ENCODE data around the gene ABHD2.

ABHD2 gene

DNA sequence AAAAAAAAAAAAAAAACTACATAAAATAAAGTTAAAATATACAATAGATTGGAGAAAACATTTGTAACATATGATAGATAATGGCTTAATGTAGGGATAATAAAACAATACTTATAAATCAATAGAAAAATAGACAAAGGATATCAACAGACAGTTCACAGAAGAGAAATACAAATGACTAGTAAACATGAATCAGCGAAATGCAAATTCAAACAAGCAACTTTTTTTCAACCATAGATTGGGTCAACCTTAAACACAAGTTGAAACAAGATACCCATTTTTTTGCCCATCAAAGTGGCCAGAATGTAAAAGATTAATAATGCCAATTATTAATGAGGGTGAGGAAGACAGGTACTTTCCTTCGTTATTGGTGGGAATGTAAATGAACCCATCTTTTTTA lies 59.9 kb downstream of the ABHD2 start:
- DNase-seq (ENCODE audit: low spot score): no peak
- TF ChIP-seq, protein P1, sequence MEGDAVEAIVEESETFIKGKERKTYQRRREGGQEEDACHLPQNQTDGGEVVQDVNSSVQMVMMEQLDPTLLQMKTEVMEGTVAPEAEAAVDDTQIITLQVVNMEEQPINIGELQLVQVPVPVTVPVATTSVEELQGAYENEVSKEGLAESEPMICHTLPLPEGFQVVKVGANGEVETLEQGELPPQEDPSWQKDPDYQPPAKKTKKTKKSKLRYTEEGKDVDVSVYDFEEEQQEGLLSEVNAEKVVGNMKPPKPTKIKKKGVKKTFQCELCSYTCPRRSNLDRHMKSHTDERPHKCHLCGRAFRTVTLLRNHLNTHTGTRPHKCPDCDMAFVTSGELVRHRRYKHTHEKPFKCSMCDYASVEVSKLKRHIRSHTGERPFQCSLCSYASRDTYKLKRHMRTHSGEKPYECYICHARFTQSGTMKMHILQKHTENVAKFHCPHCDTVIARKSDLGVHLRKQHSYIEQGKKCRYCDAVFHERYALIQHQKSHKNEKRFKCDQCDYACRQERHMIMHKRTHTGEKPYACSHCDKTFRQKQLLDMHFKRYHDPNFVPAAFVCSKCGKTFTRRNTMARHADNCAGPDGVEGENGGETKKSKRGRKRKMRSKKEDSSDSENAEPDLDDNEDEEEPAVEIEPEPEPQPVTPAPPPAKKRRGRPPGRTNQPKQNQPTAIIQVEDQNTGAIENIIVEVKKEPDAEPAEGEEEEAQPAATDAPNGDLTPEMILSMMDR (IDR thresholded peaks at IDR 0.05; ENCODE audit: borderline replicate concordance, control extremely low read depth, extremely low read depth, insufficient read depth, missing control alignments): no peak
- in situ Hi-C loops (cut with MboI; ENCODE audit: low sequenced_read_pairs, unreplicated experiment): no loop called here

DNA sequence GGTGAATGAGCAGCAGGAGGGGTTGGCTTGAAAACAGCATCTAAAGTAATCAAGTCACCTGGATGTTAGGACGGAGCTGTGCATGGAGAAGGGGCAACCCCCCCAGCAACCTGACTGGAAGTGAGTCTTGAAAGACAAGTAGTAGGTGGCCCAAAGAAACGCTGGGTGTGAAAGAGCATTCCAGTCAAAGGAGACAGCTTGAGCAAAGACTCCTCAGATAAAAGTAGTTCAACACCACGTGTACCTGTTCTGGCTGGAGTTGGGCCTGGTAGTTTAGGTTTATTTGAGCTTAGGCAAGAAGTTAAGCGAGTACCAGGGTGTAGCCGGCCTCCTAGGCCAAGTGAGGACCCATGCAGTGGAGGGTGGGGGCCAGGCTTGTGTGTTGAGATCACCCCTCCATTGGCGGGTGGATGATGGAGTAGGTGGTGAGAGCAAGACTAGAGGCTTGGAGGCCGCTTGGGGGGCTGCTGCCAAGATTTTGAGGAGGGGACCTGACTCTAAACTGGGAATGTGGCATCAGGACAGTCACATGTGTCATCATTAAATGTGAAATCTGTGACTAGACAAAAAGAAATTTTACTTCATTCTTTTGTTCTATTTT lies 61.3 kb downstream of the ABHD2 start:
- TF ChIP-seq, protein P1 (IDR thresholded peaks at IDR 0.05; ENCODE audit: borderline replicate concordance, control extremely low read depth, extremely low read depth, insufficient read depth, missing control alignments): no peak
- in situ Hi-C loops (cut with MboI; ENCODE audit: low sequenced_read_pairs, unreplicated experiment): no loop called here
- no peak for DNase-seq (ENCODE audit: low spot score)

DNA sequence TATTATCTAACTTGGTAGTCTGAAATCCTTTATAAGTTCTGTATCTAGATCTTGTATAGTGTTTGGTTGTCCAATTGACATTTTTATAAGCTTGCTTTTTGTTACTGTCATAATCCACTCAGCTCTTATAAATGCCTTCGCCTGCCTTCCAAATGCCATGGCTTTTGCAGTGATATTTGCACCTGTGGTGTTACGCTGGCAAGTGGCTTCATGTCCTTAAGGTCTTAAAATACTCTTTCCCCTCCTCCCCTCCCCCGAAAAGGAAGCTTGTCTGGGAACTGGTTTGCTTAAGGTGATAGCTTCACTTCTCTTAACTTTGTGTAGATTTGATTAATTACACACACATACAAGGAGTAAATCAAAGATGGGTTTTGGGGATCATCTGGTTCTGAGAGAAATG lies 62.0 kb downstream of the ABHD2 start:
- in situ Hi-C loops (cut with MboI; ENCODE audit: low sequenced_read_pairs, unreplicated experiment): no loop called here
- no peak for DNase-seq (ENCODE audit: low spot score)

DNA sequence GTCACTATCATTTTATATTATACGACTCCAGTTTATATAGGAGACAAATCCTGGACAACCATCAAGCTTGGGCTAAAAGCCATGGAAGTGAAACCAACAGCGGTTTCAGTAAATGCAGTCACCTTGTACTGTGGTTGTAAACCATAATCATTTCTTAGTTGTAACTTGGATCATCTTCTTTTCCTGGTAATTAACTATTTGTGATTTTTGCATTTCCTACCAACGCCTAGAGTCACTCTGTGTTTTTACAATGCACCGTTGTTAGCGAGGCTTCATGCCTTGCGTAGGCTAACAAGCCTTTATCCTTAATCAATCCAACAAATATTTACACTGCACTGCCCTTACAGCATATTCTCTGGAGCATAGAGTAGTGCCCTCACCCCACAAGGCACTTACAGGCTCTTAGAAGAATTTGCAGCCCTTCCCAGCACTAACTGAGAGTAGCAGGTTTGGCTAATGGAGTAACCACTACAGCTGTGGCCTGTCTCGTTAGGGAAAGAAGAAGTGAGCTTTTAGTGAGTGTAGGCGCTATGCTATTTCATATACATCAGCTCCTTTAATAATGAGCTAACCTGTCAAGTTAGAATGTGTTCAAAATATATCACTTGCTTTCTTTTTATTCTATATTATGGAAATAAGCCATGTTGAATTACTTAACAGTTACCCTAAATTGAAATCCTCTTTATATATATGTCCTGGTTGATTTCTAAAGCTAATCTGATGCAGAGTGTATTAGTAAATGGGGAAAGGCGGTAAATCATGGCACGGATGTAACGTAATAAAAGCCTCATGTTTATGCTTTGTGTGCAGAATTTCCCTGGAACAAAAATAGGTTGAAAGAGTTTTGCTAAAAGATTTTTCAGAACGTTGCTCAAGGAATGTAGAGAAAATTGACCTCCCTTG lies 62.8 kb downstream of the ABHD2 start:
- no peak for DNase-seq (ENCODE audit: low spot score)
- TF ChIP-seq, protein P1 (IDR thresholded peaks at IDR 0.05; ENCODE audit: borderline replicate concordance, control extremely low read depth, extremely low read depth, insufficient read depth, missing control alignments): no peak
- in situ Hi-C loops (cut with MboI; ENCODE audit: low sequenced_read_pairs, unreplicated experiment): no loop called here

More for the DNA sequence above, 62.0 kb downstream of the ABHD2 start:
- TF ChIP-seq, protein P1 (IDR thresholded peaks at IDR 0.05; ENCODE audit: borderline replicate concordance, control extremely low read depth, extremely low read depth, insufficient read depth, missing control alignments): no peak

DNA sequence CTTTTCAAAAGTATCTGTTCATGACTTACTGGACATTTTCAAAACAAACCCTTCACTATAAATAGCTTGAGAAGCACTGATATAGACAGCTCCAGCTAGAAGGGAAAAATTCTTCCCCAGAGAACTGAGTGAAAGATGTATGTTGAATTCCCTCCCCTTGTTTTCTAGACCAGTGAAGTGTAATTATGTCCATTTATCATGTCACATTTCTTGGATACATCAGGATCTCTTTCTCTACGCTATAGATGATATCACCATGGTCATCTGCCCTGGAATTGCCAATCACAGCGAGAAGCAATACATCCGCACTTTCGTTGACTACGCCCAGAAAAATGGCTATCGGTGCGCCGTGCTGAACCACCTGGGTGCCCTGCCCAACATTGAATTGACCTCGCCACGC lies 66.9 kb downstream of the ABHD2 start:
- in situ Hi-C loops (cut with MboI; ENCODE audit: low sequenced_read_pairs, unreplicated experiment): no loop called here
- TF ChIP-seq, protein P1 (IDR thresholded peaks at IDR 0.05; ENCODE audit: borderline replicate concordance, control extremely low read depth, extremely low read depth, insufficient read depth, missing control alignments): no peak
- DNase-seq (ENCODE audit: low spot score): no peak

DNA sequence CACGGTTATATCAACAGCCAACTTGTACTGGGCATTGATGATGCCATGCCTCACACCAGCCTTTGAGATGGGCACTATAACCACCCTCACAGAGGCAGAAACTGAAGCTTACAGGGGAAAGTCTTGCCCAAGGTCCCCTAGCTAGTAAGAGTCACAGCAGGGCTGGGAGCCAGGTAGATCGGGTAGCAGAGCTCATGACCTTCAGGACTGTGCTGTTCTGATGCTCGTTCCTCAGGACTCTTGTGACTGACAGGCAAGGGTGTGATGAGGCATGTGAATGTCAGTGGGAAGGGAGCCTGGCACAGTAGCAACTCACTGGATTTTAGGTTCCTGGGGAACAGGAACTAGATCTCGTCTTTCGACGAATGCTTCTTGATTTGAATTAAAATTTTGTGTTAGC lies 67.4 kb downstream of the ABHD2 start:
- TF ChIP-seq, protein P1 (IDR thresholded peaks at IDR 0.05; ENCODE audit: borderline replicate concordance, control extremely low read depth, extremely low read depth, insufficient read depth, missing control alignments): no peak
- in situ Hi-C loops (cut with MboI; ENCODE audit: low sequenced_read_pairs, unreplicated experiment): no loop called here
- DNase-seq (ENCODE audit: low spot score): no peak

Measured in GM13976 (cell line).